Adipose tissue (tissue), 3 donors: ENCODE results near the gene SERPINE3. TPM values are rescaled to one million over a fixed set of nuclear protein-coding genes. Genes with fewer than 3 reads are reported as not detected.

Source experiments
- H3K27ac ChIP-seq: one replicate; pipeline ENCODE4 v1.5.1; 2013; ENCODE audit warnings: low read depth, low read length
- WGBS, 3 donors: extraction: QIAGEN DNeasy Blood & Tissue Kit; methylation state at CpG; one replicate each; pipeline ENCODE4 v1.1.7; 2013; 5-methylcytosine and 5-hydroxymethylcytosine counted together
- polyA plus RNA-seq, 3 donors: library from polyadenylated mRNA; stranded (reverse); fragments of 200-250 nt; gene quantifications; one replicate each; pipeline ENCODE4 v1.2.3, GENCODE V29; 2013
- donor health status: healthy with polysubstance abuse.
- donor health status: Bipolar disorder and iron deficiency.
- donor health status: healthy.

The SERPINE3 gene
- polyA plus RNA-seq, 3 donors, result 0.07 to 4.8 TPM; not detected in 1

GRCh38 chr13:51412431-51412830 lies 72.9 kb downstream of the SERPINE3 start:
- H3K27ac ChIP-seq, result no peak overlapping the region
- 94 to 98% (median 96%) methylated on average over 3 of the region's 3 CpGs for WGBS, 3 donors

Other genes starting within 250 kb of the SERPINE3 start
- under 1 TPM in 1 of 3 donors, not detected in 2; 0.06 TPM for gene C13orf42, start 228.4 kb upstream of the SERPINE3 start, polyA plus RNA-seq
- 1 to 10 TPM in 2 of 3 donors, under 1 TPM in 1; 0.54 to 6.9 (median 3.5) TPM for gene FAM124A, start 117.3 kb upstream of the SERPINE3 start, polyA plus RNA-seq
- gene INTS6, start 113.3 kb downstream of the SERPINE3 start, polyA plus RNA-seq, result 10 to 100 TPM in 2 of 3 donors, 1 to 10 TPM in 1; 9.6 to 19.8 (median 13.0) TPM
- 1 to 10 TPM; 4.4 to 8.9 (median 4.8) TPM for gene WDFY2, start 244.8 kb downstream of the SERPINE3 start, polyA plus RNA-seq